Heart right ventricle (tissue), 16 donors: Measurements from ENCODE around the gene SH2D4B. TPM values are rescaled to one million over a fixed set of nuclear protein-coding genes. Genes with fewer than 3 reads are reported as not detected.

Experiments
- ATAC-seq, 8 donors: fragments of 200-7000 bp; cut with Tn5 transposase; one replicate each; pipeline ENCODE4 v1.9.1; 2020; ENCODE audit warnings: mild to moderate bottlenecking in 8 of 8, moderate library complexity in 8 of 8, moderate number of reproducible peaks in 1 of 8
- DNase-seq, 2 donors: peaks; one replicate each; pipeline ENCODE4 v3.0.0-alpha.2; 2020
- H3K27ac ChIP-seq, 10 donors: fragments of 200-600 bp; sonication (generic) in 2 of 10; one replicate each; pipeline versions ENCODE4 v1.5.0 to v1.8.0; 2020 to 2022; ENCODE audit warnings: mild to moderate bottlenecking in 3 of 10
- H3K27me3 ChIP-seq, 7 donors: fragments of 200-600 bp; one replicate each; pipeline ENCODE4 v1.8.0; 2021 to 2022; ENCODE audit warnings: mild to moderate bottlenecking in 2 of 7
- H3K36me3 ChIP-seq, 9 donors: fragments of 200-600 bp; sonication (generic) in 1 of 9; one replicate each; pipeline versions ENCODE4 v1.5.0 to v1.8.0; 2020 to 2022; ENCODE audit warnings: mild to moderate bottlenecking in 2 of 9
- H3K4me1 ChIP-seq, 9 donors: fragments of 200-600 bp; sonication (generic) in 1 of 9; one replicate each; pipeline versions ENCODE4 v1.5.0 to v1.8.0; 2020 to 2022; ENCODE audit warnings: mild to moderate bottlenecking in 4 of 9
- H3K4me3 ChIP-seq, 10 donors: fragments of 200-600 bp; sonication (generic) in 2 of 10; one replicate each; pipeline versions ENCODE4 v1.5.0 to v1.8.0; 2020 to 2022; ENCODE audit warnings: mild to moderate bottlenecking in 7 of 10, moderate library complexity in 2 of 10
- H3K9me3 ChIP-seq, 11 donors: fragments of 200-600 bp in 10 of 11; sonication (generic) in 2 of 11; one replicate each; pipeline versions ENCODE4 v1.5.0 to v1.8.0; 2013 to 2022; ENCODE audit warnings: mild to moderate bottlenecking in 2 of 11, control low read depth in 1 of 11, moderate library complexity in 1 of 11
- WGBS, 2 donors: extraction: QIAGEN DNeasy Blood & Tissue Kit; methylation state at CpG; one replicate each; pipeline ENCODE4 v1.1.7; 2013; ENCODE audit warnings: inconsistent platforms in 1 of 2; 5-methylcytosine and 5-hydroxymethylcytosine counted together
- intact Hi-C, 10 donors: fragments of 100-400 bp; cut with DNase I; formaldehyde crosslinking; loops; one replicate each; pipeline versions ENCODE4 v1.11.1 to v1.14.2; 2022
- polyA plus RNA-seq, 2 donors: library from polyadenylated mRNA; stranded (reverse); fragments of 200-250 nt; gene quantifications; one replicate each; pipeline ENCODE4 v1.2.3, GENCODE V29; 2013
- total RNA-seq, 10 donors: library from RNA; stranded (reverse); fragmentation: NEBNext Ultra II Directional in 3 of 10; extraction: Animal tissue kit (Norgen Biotek cat#: 25700) in 3 of 10; gene quantifications; one replicate each; pipeline versions ENCODE4 v1.2.1 to v1.2.4, GENCODE V29; 2021 to 2023
- TF ChIP-seq, protein P1 (sequence below), 9 donors: fragments of 200-600 bp; sonication (generic) in 2 of 9; IDR thresholded peaks; one replicate each; pipeline versions ENCODE4 v1.5.0 to v1.8.0; 2021 to 2022; ENCODE audit warnings: antibody characterized with exemption in 9 of 9, mild to moderate bottlenecking in 5 of 9, moderate library complexity in 1 of 9
- donor health status: Arrhythmogenic right ventricular cardiomyopathy.
- donor health status: ischemic (EF 13 %, LVEDD 7.1; RV severe dilation, severe dysfunction).
- donor health status: healthy with polysubstance abuse.
- donor health status: DM: no; HTN: yes; CAD: no.
- donor health status: DM: no; HTN: no; CAD: no.
- donor health status: ischemic (EF 25% LVEDD 6.9; RV normal size, moderate dysfunction).
- donor health status: ischemic (EF 25% LVEDD 5.7; RV mildly dilated, moderate dysfunction).
- donor health status: healthy.
- donor health status: DM: yes; HTN: yes; CAD: no.
- donor health status: Ischemic cardiomyopathy.
- donor health status: ischemic (EF 35%, LVEDD 5.7; RV mildly dilated, moderate dysfunction).
- donor health status: nonischemic (EF 11% LVEDD 7.7; RV severe dilation, severe dysfunction).
- donor health status: DM: yes; HTN: yes; CAD: no.
- donor health status: PGD.
- donor health status: ischemic (EF 29% LVEDD 5.4; RV normal size, mild dysfunction).
- donor health status: nonischemic (EF 23%, LVEDD 6.1; RV moderate dilation, normal function).

The SH2D4B gene
- total and polyA plus RNA-seq, 12 donors: not detected

DNA sequence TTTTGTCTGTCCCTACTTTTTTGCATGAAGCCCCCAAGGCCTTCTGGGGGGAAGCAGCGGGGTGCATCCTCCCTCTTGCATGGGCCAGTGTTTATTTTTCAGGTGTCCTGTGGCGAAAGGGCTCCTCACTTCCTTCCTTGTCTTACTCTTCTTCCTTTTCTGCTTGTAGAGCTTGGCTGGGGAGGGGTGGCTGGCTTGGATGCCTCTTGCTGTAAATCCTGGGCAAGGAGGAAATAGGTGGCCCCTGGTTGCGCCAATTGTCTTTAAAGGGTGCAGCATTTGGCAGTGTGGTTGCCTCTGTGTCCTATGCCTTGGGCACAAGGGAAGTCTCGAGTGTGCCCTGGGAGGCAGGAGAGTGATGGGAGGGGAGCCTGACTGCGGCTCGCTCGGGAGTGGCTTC, 95.0 kb downstream of the SH2D4B start:
- peaks cover 0 to 14% (median 0%) of the 10 kb centered on the region in 11 donors for H3K9me3 ChIP-seq
- no peaks in the 10 kb centered on the region for H3K4me1 ChIP-seq
- WGBS, 2 donors: 89 to 94% methylated on average over 7 of the region's 7 CpGs
- H3K4me3 ChIP-seq: no peak overlapping the region
- ATAC-seq (no peak), DNase-seq (no peak)
- TF ChIP-seq, protein P1, sequence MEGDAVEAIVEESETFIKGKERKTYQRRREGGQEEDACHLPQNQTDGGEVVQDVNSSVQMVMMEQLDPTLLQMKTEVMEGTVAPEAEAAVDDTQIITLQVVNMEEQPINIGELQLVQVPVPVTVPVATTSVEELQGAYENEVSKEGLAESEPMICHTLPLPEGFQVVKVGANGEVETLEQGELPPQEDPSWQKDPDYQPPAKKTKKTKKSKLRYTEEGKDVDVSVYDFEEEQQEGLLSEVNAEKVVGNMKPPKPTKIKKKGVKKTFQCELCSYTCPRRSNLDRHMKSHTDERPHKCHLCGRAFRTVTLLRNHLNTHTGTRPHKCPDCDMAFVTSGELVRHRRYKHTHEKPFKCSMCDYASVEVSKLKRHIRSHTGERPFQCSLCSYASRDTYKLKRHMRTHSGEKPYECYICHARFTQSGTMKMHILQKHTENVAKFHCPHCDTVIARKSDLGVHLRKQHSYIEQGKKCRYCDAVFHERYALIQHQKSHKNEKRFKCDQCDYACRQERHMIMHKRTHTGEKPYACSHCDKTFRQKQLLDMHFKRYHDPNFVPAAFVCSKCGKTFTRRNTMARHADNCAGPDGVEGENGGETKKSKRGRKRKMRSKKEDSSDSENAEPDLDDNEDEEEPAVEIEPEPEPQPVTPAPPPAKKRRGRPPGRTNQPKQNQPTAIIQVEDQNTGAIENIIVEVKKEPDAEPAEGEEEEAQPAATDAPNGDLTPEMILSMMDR (IDR thresholded peaks at IDR 0.05): no peak
- no peaks in the 10 kb centered on the region for H3K36me3 ChIP-seq
- no peaks in the 10 kb centered on the region for H3K27me3 ChIP-seq
- intact Hi-C loops: no loop called here
- H3K27ac ChIP-seq: no peak overlapping the region

DNA sequence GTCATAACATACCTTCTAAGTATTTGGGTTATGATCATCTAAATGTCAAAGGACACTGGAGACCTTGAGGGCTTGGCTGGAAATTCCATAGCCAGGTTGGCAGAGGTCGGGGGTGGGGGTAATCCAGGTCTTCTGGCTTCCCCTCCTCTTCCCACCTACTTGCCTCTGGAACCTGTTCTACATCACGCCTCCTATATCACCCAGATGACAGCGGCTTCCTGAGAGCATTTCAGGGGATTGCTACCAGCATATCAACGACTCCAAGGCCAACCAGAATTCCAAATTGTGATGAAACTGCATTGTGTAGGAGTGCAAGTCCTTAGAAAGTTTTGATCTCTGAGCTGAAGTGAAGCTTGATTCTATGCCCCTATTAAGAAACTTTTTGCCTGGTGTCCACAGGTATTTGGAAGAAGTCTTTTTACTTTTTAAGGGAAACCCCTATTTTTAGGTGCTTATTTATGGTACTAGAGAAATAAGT, 95.7 kb downstream of the SH2D4B start:
- Histone ChIP-seq H3K4me1 (no peaks in the 10 kb centered on the region), H3K27me3 (no peaks in the 10 kb centered on the region), H3K4me3 (no peak overlapping the region), H3K36me3 (no peaks in the 10 kb centered on the region), H3K9me3 (peaks cover 0 to 14% (median 0%) of the 10 kb centered on the region in 11 donors), H3K27ac (no peak overlapping the region)
- DNase-seq (no peak), ATAC-seq (no peak)
- 22 to 34% methylated on average over 4 of the region's 4 CpGs for WGBS, 2 donors
- intact Hi-C loops: no loop called here
- TF ChIP-seq, protein P1 (IDR thresholded peaks at IDR 0.05): no peak

DNA sequence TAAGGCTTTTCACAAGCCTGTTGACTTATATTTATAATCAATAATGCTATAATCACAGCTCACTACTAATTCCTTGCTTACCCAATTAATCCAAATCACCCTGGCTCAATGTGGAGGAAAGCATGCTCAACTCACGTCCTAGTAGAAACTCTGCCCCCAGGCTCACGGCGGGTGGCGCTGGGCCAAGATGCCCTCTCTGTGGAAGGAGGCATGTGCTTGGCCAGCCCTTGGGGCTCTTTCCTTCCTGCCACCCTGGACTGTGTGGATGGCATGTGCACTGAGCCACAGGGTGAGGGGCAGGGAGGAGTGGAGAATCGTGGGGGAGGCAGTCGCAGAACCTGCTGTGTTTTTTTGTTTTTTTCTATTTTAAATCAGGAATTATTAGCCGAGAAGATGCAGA, 96.2 kb downstream of the SH2D4B start:
- no peak for DNase-seq
- no peak for ATAC-seq
- Histone ChIP-seq H3K4me1 (no peaks in the 10 kb centered on the region), H3K4me3 (no peak overlapping the region), H3K27me3 (no peaks in the 10 kb centered on the region), H3K36me3 (no peaks in the 10 kb centered on the region), H3K27ac (no peak overlapping the region), H3K9me3 (peaks cover 0 to 14% (median 0%) of the 10 kb centered on the region in 11 donors)
- 75 to 76% methylated on average over 7 of the region's 7 CpGs for whole genome bisulfite sequencing, 2 donors
- TF ChIP-seq, protein P1 (IDR thresholded peaks at IDR 0.05): no peak
- intact Hi-C loops: no loop called here

DNA sequence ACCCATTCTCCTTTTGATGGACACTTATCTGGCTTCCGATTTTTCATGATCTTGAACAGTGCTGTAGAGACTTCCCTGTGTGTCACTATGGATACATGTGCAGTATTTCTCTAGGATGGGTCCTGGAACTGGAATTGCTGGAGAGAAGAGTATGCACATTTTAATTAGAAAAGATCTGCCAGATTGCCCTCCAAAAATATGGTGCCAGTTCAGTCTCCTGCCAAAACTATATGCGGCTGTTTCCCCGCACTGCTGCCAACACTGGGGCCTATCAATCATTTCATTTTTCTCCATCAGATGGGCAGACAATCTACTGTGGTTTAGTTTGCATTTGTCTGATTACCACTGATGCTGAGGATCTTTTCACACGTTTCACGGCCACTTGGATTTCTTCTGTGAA, 105.0 kb downstream of the SH2D4B start:
- 87 to 89% methylated on average over 5 of the region's 5 CpGs for WGBS, 2 donors
- Histone ChIP-seq H3K9me3 (no peaks in the 10 kb centered on the region), H3K27me3 (peaks cover 0 to 5% (median 0%) of the 10 kb centered on the region in 7 donors), H3K36me3 (no peaks in the 10 kb centered on the region), H3K4me1 (no peaks in the 10 kb centered on the region), H3K27ac (no peak overlapping the region), H3K4me3 (no peak overlapping the region)
- TF ChIP-seq, protein P1 (IDR thresholded peaks at IDR 0.05): no peak
- no peak for DNase-seq
- no peak for ATAC-seq
- intact Hi-C loops: no loop called here
